ENCODE results near the gene GPR176.

DNA sequence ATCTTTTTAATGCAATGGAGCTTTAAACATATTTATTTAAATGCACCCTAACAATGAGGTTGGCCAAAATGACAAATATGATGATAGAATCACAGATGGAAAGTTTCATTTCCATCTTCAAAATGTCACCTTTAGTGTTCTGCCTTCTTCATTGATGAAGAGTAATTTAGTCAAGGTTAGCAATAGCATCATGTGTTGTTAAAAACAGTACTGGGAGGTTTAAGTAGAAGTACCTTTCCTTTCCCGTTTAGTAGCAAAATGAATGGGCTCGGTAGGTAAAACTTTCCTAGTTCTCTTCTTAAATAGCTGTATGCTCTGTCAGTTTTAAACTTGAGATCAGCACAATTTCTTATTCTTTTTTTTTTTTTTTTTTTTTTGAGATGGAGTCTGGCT lies 48.9 kb upstream of the GPR176 start:
- no peak for TF ChIP-seq POLR2A (IDR thresholded peaks at IDR 0.05)
- no peak for TF ChIP-seq EP300 (IDR thresholded peaks at IDR 0.05)
- TF ChIP-seq, protein P1, sequence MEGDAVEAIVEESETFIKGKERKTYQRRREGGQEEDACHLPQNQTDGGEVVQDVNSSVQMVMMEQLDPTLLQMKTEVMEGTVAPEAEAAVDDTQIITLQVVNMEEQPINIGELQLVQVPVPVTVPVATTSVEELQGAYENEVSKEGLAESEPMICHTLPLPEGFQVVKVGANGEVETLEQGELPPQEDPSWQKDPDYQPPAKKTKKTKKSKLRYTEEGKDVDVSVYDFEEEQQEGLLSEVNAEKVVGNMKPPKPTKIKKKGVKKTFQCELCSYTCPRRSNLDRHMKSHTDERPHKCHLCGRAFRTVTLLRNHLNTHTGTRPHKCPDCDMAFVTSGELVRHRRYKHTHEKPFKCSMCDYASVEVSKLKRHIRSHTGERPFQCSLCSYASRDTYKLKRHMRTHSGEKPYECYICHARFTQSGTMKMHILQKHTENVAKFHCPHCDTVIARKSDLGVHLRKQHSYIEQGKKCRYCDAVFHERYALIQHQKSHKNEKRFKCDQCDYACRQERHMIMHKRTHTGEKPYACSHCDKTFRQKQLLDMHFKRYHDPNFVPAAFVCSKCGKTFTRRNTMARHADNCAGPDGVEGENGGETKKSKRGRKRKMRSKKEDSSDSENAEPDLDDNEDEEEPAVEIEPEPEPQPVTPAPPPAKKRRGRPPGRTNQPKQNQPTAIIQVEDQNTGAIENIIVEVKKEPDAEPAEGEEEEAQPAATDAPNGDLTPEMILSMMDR (IDR thresholded peaks at IDR 0.05), result no peak

Measured in sigmoid colon (tissue), 4 donors.